ENCODE measurements around the gene EPHA1.

GRCh38 chr7:143368387-143368786 lies 40.3 kb downstream of the EPHA1 start:
- TF ChIP-seq, protein P1, sequence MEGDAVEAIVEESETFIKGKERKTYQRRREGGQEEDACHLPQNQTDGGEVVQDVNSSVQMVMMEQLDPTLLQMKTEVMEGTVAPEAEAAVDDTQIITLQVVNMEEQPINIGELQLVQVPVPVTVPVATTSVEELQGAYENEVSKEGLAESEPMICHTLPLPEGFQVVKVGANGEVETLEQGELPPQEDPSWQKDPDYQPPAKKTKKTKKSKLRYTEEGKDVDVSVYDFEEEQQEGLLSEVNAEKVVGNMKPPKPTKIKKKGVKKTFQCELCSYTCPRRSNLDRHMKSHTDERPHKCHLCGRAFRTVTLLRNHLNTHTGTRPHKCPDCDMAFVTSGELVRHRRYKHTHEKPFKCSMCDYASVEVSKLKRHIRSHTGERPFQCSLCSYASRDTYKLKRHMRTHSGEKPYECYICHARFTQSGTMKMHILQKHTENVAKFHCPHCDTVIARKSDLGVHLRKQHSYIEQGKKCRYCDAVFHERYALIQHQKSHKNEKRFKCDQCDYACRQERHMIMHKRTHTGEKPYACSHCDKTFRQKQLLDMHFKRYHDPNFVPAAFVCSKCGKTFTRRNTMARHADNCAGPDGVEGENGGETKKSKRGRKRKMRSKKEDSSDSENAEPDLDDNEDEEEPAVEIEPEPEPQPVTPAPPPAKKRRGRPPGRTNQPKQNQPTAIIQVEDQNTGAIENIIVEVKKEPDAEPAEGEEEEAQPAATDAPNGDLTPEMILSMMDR (conservative IDR thresholded peaks at IDR 0.05; ENCODE audit: low read depth in 2 of 2): no peak
- TF ChIP-seq EZH2 (IDR thresholded peaks at IDR 0.05; ENCODE audit: low read depth, unreplicated experiment): no peak

Measured in GM23338 (cell line).